ENCODE results near the gene HBS1L. TPM values are rescaled to one million over a fixed set of nuclear protein-coding genes. Genes with fewer than 3 reads are reported as not detected.

Gene HBS1L
- total RNA-seq, result 25.9 TPM

GRCh38 chr6:135054569-135055498 lies at the start of gene HBS1L:
Gene HBS1L (minus strand): TSS chr6:135054822. CDS start chr6:135054691, 131 bp downstream.
- peak; percentile 98 to 99 (median 99) for DNase-seq (ENCODE audit: low read depth in 2 of 3, low spot score in 2 of 3)

GRCh38 chr6:135104199-135104598 lies 49.6 kb upstream of the HBS1L start:
- no peak for DNase-seq (ENCODE audit: low read depth in 2 of 3, low spot score in 2 of 3)

DNA sequence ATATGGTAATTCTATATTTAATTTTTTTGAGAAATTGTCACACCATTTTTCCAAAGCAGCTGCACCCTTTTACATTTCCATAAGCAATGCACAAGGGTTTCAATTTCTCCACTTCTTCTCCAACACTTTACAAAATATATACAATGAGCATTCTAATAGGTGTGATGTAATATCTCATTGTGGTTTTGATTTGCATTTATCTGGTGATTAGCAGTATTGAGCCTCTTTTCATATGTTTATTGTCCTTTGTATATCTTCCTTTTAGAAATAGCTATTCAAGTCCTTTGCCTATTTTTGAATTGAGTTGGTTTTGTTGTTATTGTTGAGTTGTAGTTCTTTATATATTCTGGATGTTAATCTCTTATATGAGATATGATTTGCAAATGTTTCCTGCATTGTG lies 47.6 kb upstream of the HBS1L start:
- DNase-seq (ENCODE audit: low read depth in 2 of 3, low spot score in 2 of 3), result no peak

DNA sequence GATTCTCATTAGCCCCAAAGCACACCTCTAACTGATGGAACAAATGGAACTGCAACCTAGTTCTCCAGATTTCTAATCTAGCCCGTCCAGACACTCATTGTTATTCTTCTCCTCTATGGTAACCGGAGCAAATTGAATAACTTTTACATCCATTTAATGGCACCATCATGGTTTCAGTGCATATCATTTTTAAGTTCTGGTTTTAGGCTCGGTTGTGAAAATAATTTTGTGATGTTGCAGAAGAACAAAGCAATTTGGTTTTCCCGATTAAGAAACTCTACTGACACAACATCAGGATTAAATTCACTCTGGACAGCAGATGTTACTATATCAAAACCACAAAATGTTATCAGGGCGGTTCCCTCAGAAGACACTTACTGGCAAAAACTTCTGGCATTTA lies 42.5 kb upstream of the HBS1L start:
- DNase-seq (ENCODE audit: low read depth in 2 of 3, low spot score in 2 of 3), result no peak

DNA sequence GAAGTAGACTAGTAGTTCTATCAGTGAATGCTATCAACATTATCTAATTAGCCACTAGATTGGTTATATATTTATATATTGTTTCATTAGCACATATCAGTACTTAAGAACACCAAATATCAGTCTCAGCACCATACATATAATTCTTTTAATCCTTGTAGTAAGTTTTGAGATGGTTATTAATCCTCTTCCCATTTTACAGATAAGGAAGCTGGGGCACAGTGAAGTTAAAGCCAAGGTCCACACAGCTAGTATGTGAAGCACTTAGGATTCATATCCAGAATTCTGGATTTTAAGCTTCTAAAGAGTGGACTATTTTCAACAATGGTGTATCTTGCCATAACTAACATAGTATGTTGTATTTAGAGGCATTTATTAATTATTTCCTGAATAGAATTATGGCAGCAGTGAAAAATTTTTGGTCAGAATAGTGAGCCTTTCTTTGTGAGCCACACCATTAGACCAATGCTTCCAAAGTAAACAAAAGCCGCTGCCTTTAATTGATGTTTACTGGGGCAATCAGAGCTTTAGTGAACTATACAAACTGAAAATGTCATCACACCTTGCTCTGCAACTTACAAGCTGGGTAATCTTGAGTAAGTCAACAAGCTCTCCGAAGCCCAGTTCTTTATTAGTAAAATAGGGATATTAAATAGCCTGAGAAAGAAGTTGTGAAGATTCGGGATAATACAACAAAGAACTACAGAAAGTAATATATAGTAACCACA lies 41.9 kb upstream of the HBS1L start:
- no peak for DNase-seq (ENCODE audit: low read depth in 2 of 3, low spot score in 2 of 3)

DNA sequence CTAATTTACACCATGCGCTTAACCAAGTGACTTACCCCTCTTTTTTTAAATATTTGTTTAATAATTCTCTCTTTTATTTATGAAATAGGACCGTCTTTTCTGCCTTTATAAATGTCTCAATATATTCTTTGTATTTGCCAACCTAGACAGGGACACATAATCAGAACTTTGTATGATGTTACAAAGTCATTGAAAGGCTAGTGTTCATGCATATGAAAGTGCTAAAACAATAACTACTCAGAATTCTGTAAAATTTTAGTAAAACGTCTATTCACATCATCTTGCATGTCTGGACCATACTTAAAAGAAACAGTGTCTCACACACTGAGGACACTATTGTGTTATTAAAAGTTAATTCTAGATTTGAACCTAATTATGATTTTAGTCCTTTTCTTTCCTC lies 41.1 kb upstream of the HBS1L start:
- DNase-seq (ENCODE audit: low read depth in 2 of 3, low spot score in 2 of 3), result no peak

DNA sequence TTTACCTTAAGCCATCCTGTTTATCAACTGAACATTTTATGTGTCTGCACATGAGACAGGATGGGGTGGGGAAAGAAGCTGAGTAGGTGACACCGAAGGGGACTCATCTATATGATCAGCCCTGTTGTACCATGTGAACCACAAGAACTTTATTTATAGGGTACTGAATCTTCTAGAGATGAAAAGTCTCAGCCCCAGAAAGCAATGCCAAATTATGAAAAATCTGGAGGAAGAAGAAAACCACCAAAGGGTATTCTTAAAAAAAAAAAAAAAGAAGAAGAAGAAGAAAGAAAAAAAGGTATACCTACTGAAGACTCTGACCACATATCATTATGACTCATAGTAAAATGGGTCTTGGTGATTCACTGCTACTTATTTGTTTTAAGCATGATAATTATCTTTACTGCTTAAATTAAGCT lies 39.8 kb upstream of the HBS1L start:
- DNase-seq (ENCODE audit: low read depth in 2 of 3, low spot score in 2 of 3), result peak in 2 of 3 donors; percentile 40 to 58

DNA sequence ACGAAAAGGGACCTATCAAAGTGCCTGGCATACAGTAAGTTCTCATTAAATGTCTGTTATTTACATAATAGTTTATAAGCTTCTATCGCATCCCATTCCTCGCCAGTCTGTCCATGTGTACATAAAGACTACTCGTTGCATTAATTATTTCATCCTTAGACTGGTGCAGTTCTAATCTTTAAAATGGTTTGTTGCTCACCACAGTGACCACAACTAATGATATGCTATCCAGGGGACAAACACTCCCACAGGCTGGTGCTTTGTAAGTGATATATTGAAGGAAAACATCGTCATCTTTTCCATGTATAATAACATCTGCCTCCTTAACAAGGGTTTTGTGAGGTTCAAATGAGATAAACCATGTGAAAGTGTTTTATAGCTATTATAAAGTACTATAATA lies 39.0 kb upstream of the HBS1L start:
- no peak for DNase-seq (ENCODE audit: low read depth in 2 of 3, low spot score in 2 of 3)

DNA sequence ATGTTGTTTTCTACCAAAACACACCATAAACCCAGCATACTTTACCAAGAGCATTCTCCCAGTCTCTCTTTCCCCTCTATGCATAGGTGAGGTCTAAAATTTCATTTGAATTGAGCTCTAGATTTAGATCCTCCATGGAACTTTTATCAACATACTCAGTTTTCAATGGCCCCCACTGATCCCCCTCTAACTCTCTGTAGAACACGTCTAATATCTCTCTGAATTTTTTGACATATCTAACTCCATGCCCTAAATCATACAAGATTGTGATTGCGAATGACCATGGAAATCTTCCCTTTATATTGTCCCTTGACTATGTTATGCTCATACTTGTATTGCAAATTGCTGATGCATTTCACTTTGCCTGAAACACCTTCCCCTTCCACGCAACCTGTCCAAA lies 38.1 kb upstream of the HBS1L start:
- DNase-seq (ENCODE audit: low read depth in 2 of 3, low spot score in 2 of 3), result no peak

DNA sequence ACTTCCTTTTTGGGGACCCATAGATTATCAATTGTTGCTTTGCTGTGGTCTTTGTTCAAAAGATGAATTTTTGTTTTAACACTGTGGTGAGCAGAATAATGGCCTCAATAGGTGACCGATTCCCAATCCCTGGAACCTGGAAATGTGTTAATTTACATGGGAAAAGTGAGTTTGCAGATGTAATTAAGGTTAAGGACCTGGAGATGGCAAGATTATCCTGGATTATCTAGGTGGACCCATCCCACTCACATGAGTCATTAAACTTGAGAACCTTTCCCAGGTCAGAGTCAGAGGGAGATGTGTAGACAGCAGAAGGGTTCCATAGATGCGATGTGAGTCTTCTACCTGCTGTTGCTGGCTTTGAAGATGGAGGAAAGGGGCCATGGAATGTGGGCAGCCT lies 36.2 kb upstream of the HBS1L start:
- no peak for DNase-seq (ENCODE audit: low read depth in 2 of 3, low spot score in 2 of 3)

DNA sequence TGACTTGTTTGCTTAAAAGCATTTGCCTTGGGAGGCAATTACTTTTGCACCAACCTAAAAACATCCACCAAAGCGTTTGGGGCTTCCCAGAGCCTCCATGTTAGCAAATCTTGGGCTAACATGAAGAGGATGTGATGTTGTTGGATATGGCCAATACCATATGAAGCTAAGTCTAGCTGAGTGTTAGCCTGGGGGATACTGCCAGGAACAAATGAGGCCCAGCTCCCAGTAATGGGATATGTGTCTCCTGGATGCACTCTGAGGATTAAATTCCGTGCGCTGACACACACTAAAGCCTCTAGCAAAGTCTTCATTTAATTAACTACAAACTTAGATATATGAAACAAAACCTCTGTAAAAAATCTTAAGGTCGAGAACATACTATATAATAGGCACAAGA lies 35.3 kb upstream of the HBS1L start:
- no peak for DNase-seq (ENCODE audit: low read depth in 2 of 3, low spot score in 2 of 3)

DNA sequence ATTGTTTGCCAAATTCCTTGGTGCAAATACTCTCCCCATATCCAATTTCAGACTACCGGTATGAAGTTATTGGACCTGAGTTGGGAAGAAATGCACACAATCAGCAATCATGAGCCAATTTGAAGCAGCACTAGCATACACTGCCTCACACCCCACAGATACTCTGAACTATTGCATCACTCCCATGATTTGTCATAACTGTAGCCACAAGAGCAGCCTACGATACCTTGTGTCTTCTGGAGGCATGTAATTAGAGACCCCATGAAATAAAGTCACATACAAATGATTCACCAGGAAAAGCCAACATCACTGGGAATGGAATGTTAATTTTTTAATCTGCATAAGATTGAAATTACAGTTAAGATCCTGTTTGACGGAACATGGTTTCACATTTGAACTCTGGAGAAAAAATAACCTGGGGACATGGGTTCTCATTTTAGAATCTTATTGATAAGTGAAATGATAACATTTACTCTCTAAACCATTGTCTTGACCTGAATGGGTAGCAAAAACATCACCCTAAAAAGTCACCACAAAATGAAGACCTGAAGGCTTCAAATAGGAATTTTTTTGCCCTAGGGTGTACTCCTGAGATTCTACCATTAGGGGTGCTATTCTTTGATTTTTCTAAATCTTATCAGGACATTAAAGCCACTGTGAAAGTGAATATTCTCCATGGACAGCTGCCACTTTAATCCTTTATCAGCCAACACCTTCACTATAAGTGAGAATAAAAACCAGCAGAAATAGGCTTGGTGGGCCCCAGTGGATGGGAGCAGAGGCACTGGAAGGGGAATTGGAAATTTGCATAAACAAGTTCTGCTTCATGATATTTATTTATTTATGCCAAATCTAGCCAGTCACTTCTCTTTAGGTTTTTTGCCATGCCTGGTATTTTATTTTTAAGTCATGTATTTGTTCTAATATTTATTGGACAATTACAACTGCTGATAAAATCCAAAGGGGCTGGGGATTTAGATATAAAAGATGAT lies 34.5 kb upstream of the HBS1L start:
- peak in 2 of 3 donors; percentile 51 to 60 for DNase-seq (ENCODE audit: low read depth in 2 of 3, low spot score in 2 of 3)

- no peak for DNase-seq (ENCODE audit: low read depth in 2 of 3, low spot score in 2 of 3)
Observed at GRCh38 chr6:135088281-135088680, 33.7 kb upstream of the HBS1L start.

GRCh38 chr6:135087803-135088202 lies 33.2 kb upstream of the HBS1L start:
- peak in 2 of 3 donors; percentile 76 to 86 for DNase-seq (ENCODE audit: low read depth in 2 of 3, low spot score in 2 of 3)

- peak in 1 of 3 donors; percentile 46 for DNase-seq (ENCODE audit: low read depth in 2 of 3, low spot score in 2 of 3)
Observed at GRCh38 chr6:135087403-135087802, 32.8 kb upstream of the HBS1L start.

- no peak for DNase-seq (ENCODE audit: low read depth in 2 of 3, low spot score in 2 of 3)
Observed at GRCh38 chr6:135086414-135086764, 31.8 kb upstream of the HBS1L start.

DNA sequence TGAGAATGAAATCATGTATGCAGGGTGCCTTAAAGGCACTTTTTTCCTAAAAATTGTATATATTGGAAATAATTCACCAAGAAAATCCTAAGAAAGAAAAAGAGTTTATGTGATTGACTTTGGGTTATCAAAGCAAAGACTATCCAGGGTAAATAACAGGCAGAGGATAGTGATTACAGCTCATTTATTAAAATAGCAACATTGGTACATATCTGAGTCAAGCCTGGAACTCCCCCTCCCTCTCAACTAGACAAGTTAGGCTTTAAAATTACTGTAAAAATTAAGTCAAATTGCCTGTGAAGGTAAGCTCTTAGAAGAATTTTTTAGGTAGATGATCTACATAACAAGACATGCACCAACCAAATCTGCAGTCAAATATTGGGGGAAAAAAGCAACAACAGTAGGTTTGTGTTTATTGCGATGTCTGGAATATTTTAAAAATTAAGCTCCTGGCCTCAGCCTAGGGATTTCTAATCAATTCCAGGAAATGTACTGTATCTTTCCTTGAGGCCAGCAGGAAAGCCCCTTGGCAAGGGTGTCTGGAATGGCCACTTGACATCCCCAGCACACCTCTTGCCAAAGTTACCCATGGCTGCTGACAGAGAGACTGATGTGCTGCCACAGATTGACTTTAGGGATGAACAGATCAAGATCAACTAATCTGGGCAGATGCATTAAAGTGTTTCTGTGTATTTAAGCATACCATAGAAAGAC lies 31.2 kb upstream of the HBS1L start:
- DNase-seq (ENCODE audit: low read depth in 2 of 3, low spot score in 2 of 3), result no peak

- DNase-seq (ENCODE audit: low read depth in 2 of 3, low spot score in 2 of 3), result no peak
Observed at GRCh38 chr6:135084916-135085269, 30.3 kb upstream of the HBS1L start.

DNA sequence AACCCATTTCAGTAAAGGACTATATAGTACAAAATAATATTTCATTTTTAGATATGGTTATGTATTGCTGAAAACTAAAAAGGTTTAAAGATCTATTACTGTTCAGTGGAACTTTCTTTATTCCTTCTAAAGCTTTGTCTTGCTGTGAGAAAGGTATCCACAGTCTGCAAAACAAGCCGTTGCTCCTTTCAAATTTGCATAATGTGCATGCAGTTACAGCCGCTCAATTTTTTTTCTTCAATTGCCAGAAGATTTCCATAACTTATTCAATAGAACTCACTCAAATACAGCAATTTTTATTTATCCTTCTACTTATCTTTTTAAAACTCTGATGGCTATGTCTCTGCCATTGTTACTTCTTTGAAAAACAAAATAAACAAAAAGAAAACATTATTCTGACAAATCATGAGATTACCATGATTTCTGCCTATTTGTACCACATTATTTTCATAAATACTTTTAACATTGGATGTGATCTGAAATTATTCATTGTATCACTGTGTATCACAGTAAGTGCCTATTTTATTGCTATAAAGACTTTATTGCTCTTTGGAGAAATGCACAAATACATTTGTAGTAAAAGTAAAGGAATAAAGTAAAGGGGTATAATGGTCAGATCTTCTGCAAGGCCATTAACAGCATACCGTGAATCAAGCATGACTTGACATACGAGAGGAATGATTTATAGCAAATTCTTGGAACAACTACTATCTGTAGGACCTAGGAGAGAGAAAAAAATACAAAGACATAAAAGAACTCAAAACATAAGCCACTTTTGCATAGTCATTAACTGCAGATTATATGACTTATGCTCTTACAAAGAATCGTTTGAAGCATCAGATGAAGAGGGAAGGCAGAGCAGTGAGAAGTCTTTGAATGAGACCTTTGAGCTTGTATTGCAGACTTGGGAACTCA lies 29.6 kb upstream of the HBS1L start:
- DNase-seq (ENCODE audit: low read depth in 2 of 3, low spot score in 2 of 3), result no peak

Measured in hematopoietic multipotent progenitor cell (in vitro differentiated cells).